Dermis microvascular lymphatic vessel endothelial cell (primary cell): ENCODE data around the gene CRYGN. TPM values are rescaled to one million over a fixed set of nuclear protein-coding genes. Genes with fewer than 3 reads are reported as not detected.

Experiments used
- DNase-seq, 2 donors: peaks; one replicate each; pipeline versions ENCODE4 v3.0.0 to v3.0.0-alpha.2; 2010; ENCODE audit warnings: low read depth in 2 of 2
- total RNA-seq: library from RNA; depleted of rRNA; stranded (reverse); fragments of >200 nt; gene quantifications from 2 replicates; pipeline ENCODE4 v1.2.1, GENCODE V29; 2014

CRYGN gene
- total RNA-seq, 1 donor from 2014 or later = not detected

- peak; percentile 47 to 76 for DNase-seq
These were observed 20.0 kb upstream of the CRYGN start for GRCh38 chr7:151459726-151460473.

- DNase-seq = no peak
These were observed 17.6 kb upstream of the CRYGN start for GRCh38 chr7:151457534-151457933.

GRCh38 chr7:151456782-151457181, 16.8 kb upstream of the CRYGN start:
- DNase-seq = no peak

DNA sequence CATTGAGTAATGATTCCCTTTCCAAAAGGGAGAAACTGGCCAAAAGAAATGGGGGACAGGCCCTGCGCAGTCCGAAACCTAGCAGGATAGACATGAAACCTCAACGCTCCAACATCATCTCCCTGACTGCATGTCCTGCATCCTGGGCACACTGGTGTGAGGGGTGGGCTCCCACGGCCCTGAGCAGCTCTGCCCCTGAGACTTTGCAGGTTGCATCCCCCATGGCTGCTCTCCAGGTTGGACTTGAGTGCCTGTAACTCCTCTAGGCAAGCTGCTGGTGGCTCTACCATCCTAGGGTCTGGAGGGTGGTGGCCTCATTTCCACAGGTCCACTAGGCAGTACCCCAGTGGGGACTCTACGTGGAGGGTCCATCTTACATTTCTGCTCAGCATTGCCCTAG, 16.3 kb upstream of the CRYGN start:
- DNase-seq = no peak

DNA sequence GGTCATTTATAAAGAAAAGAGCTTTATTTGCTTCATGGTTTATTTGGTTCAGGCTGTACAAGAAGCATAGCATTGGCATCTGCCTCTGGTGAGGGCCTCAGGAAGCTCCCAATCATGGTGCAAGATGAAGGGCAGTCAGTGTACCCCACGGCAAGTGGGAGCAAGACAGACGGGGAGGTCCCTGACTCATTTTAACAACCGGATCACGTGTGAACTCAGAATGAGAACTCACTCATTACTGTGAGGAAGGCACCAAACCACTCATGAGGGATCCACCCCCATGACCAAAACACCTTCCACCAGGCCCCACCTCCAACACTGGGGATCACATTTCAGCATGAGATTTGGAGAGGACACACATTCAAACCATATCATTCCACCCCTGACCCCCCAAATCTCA, 15.7 kb upstream of the CRYGN start:
- no peak for DNase-seq

DNA sequence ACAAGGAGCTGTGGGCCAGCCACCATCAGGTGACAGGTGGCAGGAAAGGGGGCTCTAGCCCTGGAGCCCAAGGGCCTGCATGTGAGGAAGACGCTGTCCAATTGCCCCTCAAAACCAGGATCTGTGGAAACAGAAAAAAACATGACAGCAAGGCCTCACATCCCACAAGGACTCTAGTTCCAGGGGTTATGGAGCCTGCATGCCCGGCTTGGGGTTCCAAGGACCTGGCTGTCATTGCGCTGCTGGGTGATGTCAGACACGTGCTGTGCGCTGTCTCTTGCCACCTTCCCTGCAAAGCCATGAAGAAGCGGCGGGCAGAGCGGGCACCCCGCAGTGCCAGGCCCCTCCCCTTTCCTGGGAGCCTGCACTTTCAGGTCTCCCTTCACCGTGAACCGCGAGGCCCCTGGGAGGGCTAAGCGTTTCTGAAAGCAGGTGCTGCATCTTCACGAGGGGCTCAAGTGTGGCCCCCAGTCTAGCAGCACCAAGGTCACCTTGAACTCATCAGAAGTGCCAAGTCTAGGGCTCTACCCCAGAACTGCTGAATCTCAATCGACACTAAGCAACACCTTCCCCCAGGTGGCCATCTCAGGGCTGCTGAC, 15.1 kb upstream of the CRYGN start:
- no peak for DNase-seq

DNA sequence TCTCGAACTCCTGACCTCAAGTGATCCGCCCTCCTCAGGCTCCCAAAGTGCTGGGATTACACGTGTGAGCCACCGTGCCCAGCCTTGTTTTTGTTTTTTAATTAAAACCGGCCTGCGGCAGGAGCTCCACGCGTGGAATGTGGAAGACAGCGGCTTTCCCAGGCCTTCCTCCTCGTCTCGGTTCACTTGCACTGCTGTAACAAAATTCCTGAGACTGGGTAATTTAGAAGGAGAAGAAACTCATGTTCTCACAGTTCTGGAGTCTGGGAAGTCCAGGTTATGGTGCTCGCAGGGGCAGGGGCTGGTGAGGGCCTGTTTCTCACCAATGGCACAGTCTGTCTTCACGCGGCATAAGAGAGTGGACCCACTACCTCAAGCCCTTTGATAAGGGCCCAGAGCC, 14.4 kb upstream of the CRYGN start:
- no peak for DNase-seq

GRCh38 chr7:151453326-151453791, 13.4 kb upstream of the CRYGN start:
- no peak for DNase-seq

DNA sequence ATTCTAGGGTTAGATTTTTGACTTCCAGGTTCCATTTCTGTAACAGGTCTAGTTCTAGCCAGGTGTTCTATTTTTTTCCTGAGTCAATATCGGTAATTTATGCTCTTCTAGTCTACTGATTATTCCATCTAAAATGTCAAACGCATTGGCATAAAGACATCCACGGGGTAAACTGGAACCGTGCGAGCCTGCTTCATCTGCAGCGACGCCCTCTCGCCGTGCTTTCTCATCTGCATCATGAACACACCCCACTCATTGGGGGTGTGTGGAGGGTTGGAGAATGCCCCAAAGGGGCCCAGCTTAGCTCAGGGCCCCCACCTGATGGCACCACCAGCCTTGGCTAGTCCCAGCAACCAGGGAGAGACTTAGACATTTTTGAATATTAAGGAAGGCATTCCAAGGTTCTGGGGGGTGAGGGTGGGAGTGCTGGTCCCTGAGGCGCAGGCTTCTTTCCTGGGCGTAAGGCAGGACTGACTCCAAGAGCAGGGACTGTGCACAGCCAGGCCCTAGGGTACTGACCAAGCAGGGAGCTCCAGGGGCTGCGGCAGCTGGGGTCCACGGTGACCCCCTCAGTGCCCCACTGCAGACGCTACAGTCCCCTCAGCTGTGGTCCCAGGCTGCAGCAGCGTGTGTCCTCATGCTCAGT, 12.9 kb upstream of the CRYGN start:
- no peak for DNase-seq

- no peak for DNase-seq
These were observed 12.0 kb upstream of the CRYGN start for GRCh38 chr7:151451626-151452571.

- DNase-seq = no peak
These were observed 11.2 kb upstream of the CRYGN start for GRCh38 chr7:151451156-151451555.

GRCh38 chr7:151449990-151450389, 10.0 kb upstream of the CRYGN start:
- DNase-seq = no peak

GRCh38 chr7:151448261-151449252, 8.6 kb upstream of the CRYGN start:
- DNase-seq = peak; percentile 25 to 58

DNA sequence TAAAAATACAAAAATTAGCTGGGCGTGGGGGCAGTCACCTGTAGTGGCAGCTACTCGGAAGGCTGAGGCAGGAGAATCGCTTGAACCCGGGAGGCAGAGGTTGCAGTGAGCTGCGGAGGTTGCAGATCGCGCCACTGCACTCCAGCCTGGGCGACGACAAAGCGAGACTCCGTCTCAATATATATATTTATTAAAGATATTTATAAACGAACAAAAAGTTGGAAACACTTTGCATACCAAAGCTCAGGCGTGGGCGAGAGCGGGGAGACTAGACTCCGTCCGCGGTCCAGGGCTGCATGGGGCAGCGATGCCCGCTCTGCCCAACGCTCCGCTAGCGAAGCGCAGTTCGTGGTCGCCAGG, 7.9 kb upstream of the CRYGN start:
- no peak for DNase-seq

DNA sequence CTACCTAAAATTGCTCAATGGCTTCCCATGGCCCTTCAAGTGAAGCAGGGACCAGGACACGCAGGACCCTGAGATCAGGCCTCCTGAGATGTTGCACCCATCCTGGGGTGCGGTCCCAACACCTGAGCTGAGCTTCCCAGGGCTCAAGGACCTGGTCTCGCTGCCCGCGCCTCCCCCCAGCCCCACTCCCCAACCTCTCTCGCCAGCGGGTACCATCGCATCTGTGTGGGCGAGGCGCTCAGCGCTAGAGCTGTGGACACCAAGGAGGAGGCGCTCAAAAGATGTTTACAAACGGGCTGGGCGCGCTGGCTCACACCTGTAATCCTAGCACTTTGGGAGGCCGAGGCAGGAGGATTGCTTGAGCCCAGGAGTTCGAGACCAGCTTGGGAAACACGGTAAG, 7.4 kb upstream of the CRYGN start:
- no peak for DNase-seq

- DNase-seq = no peak
These were observed 6.5 kb upstream of the CRYGN start for GRCh38 chr7:151446412-151446811.

GRCh38 chr7:151444632-151445031, 4.7 kb upstream of the CRYGN start:
- no peak for DNase-seq

DNA sequence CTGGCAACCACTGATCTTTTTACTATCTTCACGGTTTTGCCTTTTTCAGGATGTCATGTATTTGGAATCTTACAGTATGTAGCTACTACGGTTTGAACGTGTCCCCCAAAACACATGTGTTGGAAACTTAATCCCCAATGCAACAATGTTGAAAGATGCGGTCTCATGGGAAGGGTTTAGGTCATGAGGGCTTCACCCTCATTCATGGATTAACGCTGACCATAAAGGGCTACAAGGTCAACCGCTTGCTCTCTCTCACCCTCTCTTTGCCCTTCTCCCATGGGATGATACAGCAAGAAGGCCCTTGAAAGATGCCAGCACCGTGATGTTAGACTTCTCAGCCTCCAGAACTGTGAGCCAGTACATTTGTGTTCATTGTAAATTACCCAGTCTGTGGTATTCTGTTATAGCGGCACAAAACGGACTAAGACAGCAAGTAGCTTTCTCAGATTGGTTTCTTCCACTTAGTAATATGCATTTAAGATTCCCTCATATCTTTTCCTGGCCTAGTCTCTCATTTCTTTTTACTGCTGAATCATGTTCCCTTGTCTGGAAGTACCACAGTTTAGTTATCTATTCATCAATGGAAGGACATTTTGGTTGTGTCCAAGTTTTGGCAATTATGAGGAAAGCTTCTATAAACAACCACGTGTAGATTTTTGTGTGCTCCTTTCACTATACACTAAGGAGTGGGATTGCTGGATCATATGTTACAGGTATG, 3.0 kb upstream of the CRYGN start:
- DNase-seq = no peak

DNA sequence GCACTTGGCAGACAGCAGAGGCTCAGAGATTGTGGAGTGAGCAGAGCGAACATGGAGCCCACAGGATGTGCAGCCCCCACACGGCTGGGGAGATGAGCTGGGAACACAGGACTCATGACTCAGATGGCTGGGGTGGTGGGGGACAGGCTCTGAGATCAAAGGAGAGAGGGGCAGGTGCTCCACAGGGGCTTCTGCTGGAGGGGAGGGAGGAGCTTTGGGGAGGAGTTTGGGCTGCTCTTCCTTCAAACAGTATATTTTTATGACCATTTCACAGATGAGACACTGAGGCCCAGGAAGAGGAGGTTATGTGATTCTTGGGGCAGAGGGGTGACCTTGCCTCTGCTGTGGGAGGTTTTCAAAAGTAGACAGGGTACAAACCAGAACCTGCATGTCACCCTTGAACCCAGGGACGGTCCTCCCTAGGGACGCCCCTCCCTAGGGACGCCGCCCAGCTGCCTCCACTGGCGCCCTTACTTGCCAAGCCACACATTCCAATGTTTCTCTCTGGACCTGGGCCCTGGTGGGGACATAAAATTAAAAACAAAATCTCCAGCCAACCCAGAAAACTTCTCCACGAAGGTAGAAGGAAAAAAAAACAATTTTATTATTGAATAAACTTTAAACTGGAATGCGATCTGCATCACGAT, 981 bp upstream of the CRYGN start:
- DNase-seq = no peak
